ENCODE measurements around the gene MIPEP. TPM values are rescaled to one million over a fixed set of nuclear protein-coding genes. Genes with fewer than 3 reads are reported as not detected.

Gene MIPEP
- polyA plus RNA-seq, 1 donor (not counting 4 experiments of a cell fraction or from before 2014, with no cell fraction given) = 35.0 TPM

DNA sequence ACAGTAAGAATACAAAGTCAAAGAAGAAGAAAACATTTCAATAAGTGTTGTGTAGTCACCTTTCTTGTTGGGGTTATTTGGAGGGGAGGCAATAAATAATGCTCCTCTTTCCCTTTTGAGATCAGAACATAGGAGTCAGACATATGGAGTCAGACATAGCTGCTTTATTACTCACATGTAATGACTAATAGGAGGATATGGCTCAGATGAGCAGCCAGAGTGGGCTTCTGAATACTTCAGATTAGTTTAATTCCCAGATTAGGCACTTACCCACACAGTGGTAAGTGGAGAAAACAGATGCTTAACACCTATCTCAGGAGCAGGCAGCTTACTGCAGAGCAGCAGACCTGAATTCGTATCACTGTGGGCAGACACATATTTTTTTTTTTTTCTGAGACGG lies 39.8 kb upstream of the MIPEP start:
- peak overlapping the region; percentile 3 for H3K4me2 ChIP-seq (ENCODE audit: control insufficient read depth, extremely low read depth, insufficient read depth, low read depth, low read length)
- H3K27me3 ChIP-seq (ENCODE audit: control insufficient read depth, extremely low read depth, insufficient read depth, low read length) = no peaks in the 10 kb centered on the region
- no peaks in the 10 kb centered on the region for H3K36me3 ChIP-seq (ENCODE audit: control insufficient read depth in 2 of 2, extremely low read depth in 1 of 2, insufficient read depth in 2 of 2, low read length in 2 of 2)
- no peak overlapping the region for H3K9ac ChIP-seq (ENCODE audit: control insufficient read depth, extremely low read depth, insufficient read depth, low read length)
- H3K4me3 ChIP-seq (ENCODE audit: control insufficient read depth in 2 of 3, extremely low read depth in 1 of 3, insufficient read depth in 2 of 3, low read depth in 1 of 3, low read length in 3 of 3) = no peak overlapping the region
- no peaks in the 10 kb centered on the region for H3K9me1 ChIP-seq (ENCODE audit: control insufficient read depth, extremely low read depth, insufficient read depth, low read length)
- no peak overlapping the region for H3K27ac ChIP-seq (ENCODE audit: control insufficient read depth, insufficient read depth, low read length)
- no peak overlapping the region for H2AFZ ChIP-seq (ENCODE audit: control insufficient read depth, low read length)
- H3K4me1 ChIP-seq (ENCODE audit: control insufficient read depth, extremely low read depth, insufficient read depth, low read length) = peaks cover 12% of the 10 kb centered on the region
- dilution Hi-C loops (cut with MboI; ENCODE audit: extremely low pct_ligation_motif_present, low sequenced_read_pairs) = no loop called here
- DNase-seq (ENCODE audit: low read depth, low spot score) = peak; percentile 9
- peak; percentile 84 for FAIRE-seq
- no peak for TF ChIP-seq EZH2 (IDR thresholded peaks at IDR 0.05; ENCODE audit: low read length)
- TF ChIP-seq, protein P1, sequence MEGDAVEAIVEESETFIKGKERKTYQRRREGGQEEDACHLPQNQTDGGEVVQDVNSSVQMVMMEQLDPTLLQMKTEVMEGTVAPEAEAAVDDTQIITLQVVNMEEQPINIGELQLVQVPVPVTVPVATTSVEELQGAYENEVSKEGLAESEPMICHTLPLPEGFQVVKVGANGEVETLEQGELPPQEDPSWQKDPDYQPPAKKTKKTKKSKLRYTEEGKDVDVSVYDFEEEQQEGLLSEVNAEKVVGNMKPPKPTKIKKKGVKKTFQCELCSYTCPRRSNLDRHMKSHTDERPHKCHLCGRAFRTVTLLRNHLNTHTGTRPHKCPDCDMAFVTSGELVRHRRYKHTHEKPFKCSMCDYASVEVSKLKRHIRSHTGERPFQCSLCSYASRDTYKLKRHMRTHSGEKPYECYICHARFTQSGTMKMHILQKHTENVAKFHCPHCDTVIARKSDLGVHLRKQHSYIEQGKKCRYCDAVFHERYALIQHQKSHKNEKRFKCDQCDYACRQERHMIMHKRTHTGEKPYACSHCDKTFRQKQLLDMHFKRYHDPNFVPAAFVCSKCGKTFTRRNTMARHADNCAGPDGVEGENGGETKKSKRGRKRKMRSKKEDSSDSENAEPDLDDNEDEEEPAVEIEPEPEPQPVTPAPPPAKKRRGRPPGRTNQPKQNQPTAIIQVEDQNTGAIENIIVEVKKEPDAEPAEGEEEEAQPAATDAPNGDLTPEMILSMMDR (optimal IDR thresholded peaks at IDR 0.05 in 1 of 3, IDR thresholded peaks at IDR 0.05 in 1 of 3, conservative IDR thresholded peaks at IDR 0.05 in 1 of 3; ENCODE audit: extremely low read depth in 1 of 3, insufficient read depth in 2 of 3, low read length in 3 of 3) = no peak
- H3K79me2 ChIP-seq (ENCODE audit: control insufficient read depth, insufficient read depth, low read length) = no peaks in the 10 kb centered on the region
- H4K20me1 ChIP-seq (ENCODE audit: control insufficient read depth, extremely low read depth, insufficient read depth, low read length) = no peaks in the 10 kb centered on the region
- no peaks in the 10 kb centered on the region for H3K9me3 ChIP-seq (ENCODE audit: control insufficient read depth, low read depth, low read length)

DNA sequence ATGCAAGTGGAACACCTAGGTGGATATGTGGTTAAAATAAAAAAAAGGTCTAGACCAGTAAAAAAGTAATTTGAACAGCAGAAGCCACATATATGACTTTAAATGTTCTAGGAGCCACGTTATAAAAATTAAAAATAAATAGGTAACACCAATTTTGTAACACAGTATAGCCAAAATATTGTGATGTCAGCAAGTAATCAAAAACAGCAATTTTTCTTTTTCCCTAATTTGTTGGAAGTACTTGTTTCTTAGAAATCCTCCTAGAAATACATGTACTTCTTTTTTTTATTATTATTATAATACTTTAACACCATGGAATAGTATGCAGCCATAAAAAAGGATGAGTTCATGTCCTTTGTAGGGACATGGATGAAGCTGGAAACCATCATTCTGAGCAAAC lies 33.8 kb upstream of the MIPEP start:
- no peaks in the 10 kb centered on the region for H3K27me3 ChIP-seq (ENCODE audit: control insufficient read depth, extremely low read depth, insufficient read depth, low read length)
- H3K4me2 ChIP-seq (ENCODE audit: control insufficient read depth, extremely low read depth, insufficient read depth, low read depth, low read length) = no peak overlapping the region
- H2AFZ ChIP-seq (ENCODE audit: control insufficient read depth, low read length) = no peak overlapping the region
- no peak overlapping the region for H3K27ac ChIP-seq (ENCODE audit: control insufficient read depth, insufficient read depth, low read length)
- DNase-seq (ENCODE audit: low read depth, low spot score) (no peak), FAIRE-seq (no peak)
- dilution Hi-C loops (cut with MboI; ENCODE audit: extremely low pct_ligation_motif_present, low sequenced_read_pairs) = no loop called here
- H3K9me3 ChIP-seq (ENCODE audit: control insufficient read depth, low read depth, low read length) = no peaks in the 10 kb centered on the region
- no peak overlapping the region for H3K9ac ChIP-seq (ENCODE audit: control insufficient read depth, extremely low read depth, insufficient read depth, low read length)
- no peaks in the 10 kb centered on the region for H3K9me1 ChIP-seq (ENCODE audit: control insufficient read depth, extremely low read depth, insufficient read depth, low read length)
- no peak overlapping the region for H3K4me3 ChIP-seq (ENCODE audit: control insufficient read depth in 2 of 3, extremely low read depth in 1 of 3, insufficient read depth in 2 of 3, low read depth in 1 of 3, low read length in 3 of 3)
- H4K20me1 ChIP-seq (ENCODE audit: control insufficient read depth, extremely low read depth, insufficient read depth, low read length) = no peaks in the 10 kb centered on the region
- no peak for TF ChIP-seq EZH2 (IDR thresholded peaks at IDR 0.05; ENCODE audit: low read length)
- TF ChIP-seq, protein P1 (optimal IDR thresholded peaks at IDR 0.05 in 1 of 3, IDR thresholded peaks at IDR 0.05 in 1 of 3, conservative IDR thresholded peaks at IDR 0.05 in 1 of 3; ENCODE audit: extremely low read depth in 1 of 3, insufficient read depth in 2 of 3, low read length in 3 of 3) = no peak
- no peaks in the 10 kb centered on the region for H3K36me3 ChIP-seq (ENCODE audit: control insufficient read depth in 2 of 2, extremely low read depth in 1 of 2, insufficient read depth in 2 of 2, low read length in 2 of 2)
- H3K4me1 ChIP-seq (ENCODE audit: control insufficient read depth, extremely low read depth, insufficient read depth, low read length) = peaks cover 1% of the 10 kb centered on the region
- no peaks in the 10 kb centered on the region for H3K79me2 ChIP-seq (ENCODE audit: control insufficient read depth, insufficient read depth, low read length)
